ENCODE results near the gene SDHAF2.
"Not testable (repeated sequence)": the region's sequence is repeated elsewhere in the genome, so short reads cannot be mapped to it uniquely, and the experiment has no call there.

SDHAF2 gene

GRCh38 chr11:61429346-61429690, 606 bp upstream of the SDHAF2 start:
- peak; percentile 66 for DNase-seq

GRCh38 chr11:61430839-61431238, 915 bp downstream of the SDHAF2 start:
- DNase-seq, result not testable (repeated sequence)

GRCh38 chr11:61437496-61437895, 7.6 kb downstream of the SDHAF2 start:
- DNase-seq, result no peak

GRCh38 chr11:61439615-61440014, 9.7 kb downstream of the SDHAF2 start:
- no peak for DNase-seq

- DNase-seq, result no peak
Observed at GRCh38 chr11:61442616-61443015, 12.7 kb downstream of the SDHAF2 start.

- DNase-seq, result no peak
Observed at GRCh38 chr11:61445516-61445915, 15.6 kb downstream of the SDHAF2 start.

GRCh38 chr11:61446211-61446651, 16.3 kb downstream of the SDHAF2 start:
- peak; percentile 77 for DNase-seq

GRCh38 chr11:61447601-61448551, 18.0 kb downstream of the SDHAF2 start:
- DNase-seq, result no peak

- no peak for DNase-seq
Observed at GRCh38 chr11:61448552-61448927, 18.6 kb downstream of the SDHAF2 start.

- no peak for DNase-seq
Observed at GRCh38 chr11:61452825-61453224, 22.9 kb downstream of the SDHAF2 start.

- DNase-seq, result no peak
Observed at GRCh38 chr11:61453695-61454094, 23.8 kb downstream of the SDHAF2 start.

GRCh38 chr11:61454520-61454919, 24.6 kb downstream of the SDHAF2 start:
- no peak for DNase-seq

GRCh38 chr11:61460474-61460881, 30.6 kb downstream of the SDHAF2 start:
- DNase-seq, result no peak

GRCh38 chr11:61460986-61461385, 31.1 kb downstream of the SDHAF2 start:
- DNase-seq, result no peak

GRCh38 chr11:61467602-61468001, 37.7 kb downstream of the SDHAF2 start:
- not testable (repeated sequence) for DNase-seq

- no peak for DNase-seq
Observed at GRCh38 chr11:61468002-61468401, 38.1 kb downstream of the SDHAF2 start.

GRCh38 chr11:61472282-61472681, 42.4 kb downstream of the SDHAF2 start:
- DNase-seq, result no peak

GRCh38 chr11:61472868-61473267, 42.9 kb downstream of the SDHAF2 start:
- DNase-seq, result no peak

GRCh38 chr11:61473370-61474012, 43.6 kb downstream of the SDHAF2 start:
- no peak for DNase-seq

GRCh38 chr11:61474013-61474643, 44.2 kb downstream of the SDHAF2 start:
- no peak for DNase-seq

- no peak for DNase-seq
Observed at GRCh38 chr11:61475433-61475832, 45.5 kb downstream of the SDHAF2 start.

GRCh38 chr11:61476371-61476770, 46.4 kb downstream of the SDHAF2 start:
- DNase-seq, result no peak

GRCh38 chr11:61477126-61477525, 47.2 kb downstream of the SDHAF2 start:
- no peak for DNase-seq

- peak; percentile 55 for DNase-seq
Observed at GRCh38 chr11:61477727-61478148, 47.8 kb downstream of the SDHAF2 start.

Measured in activated CD4-positive, alpha-beta T cell treated with anti-CD3 and anti-CD28 coated beads, Interleukin-2, amount 50 U/mL, for 1 hour (primary cell).